Inflammatory macrophage treated with lipopolysaccharide for 4 hours (primary cell): ENCODE measurements around the gene FOXL1.
A peak's percentile ranks its signal among the peaks of the same experiment; 100 is the strongest.
"Not testable (repeated sequence)": the region's sequence is repeated elsewhere in the genome, so short reads cannot be mapped to it uniquely, and the experiment has no call there.

ENCODE experiments used
- DNase-seq: peaks from one replicate; pipeline ENCODE4 v3.0.0-alpha.2; 2020

The FOXL1 gene

DNA sequence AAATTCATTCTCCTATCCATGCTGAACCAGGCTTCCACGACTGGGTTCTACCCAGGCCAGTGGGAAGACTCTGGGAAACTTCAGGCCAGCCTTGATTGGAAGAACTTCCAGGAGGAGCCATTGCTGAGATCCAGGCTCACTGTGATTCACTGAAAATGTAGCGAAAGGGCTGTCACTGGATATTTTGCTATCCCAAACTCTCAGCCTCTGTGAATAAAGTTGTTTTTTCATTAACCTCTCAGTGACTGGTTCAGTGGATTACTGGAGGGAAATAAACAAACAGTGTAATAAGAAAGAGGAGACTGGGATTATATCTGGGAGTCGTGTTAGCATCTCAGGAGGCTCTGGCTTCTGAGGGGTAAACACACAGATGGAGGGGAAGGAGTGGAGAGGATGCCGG is 3.1 kb downstream of the FOXL1 start:
- DNase-seq = no peak

DNA sequence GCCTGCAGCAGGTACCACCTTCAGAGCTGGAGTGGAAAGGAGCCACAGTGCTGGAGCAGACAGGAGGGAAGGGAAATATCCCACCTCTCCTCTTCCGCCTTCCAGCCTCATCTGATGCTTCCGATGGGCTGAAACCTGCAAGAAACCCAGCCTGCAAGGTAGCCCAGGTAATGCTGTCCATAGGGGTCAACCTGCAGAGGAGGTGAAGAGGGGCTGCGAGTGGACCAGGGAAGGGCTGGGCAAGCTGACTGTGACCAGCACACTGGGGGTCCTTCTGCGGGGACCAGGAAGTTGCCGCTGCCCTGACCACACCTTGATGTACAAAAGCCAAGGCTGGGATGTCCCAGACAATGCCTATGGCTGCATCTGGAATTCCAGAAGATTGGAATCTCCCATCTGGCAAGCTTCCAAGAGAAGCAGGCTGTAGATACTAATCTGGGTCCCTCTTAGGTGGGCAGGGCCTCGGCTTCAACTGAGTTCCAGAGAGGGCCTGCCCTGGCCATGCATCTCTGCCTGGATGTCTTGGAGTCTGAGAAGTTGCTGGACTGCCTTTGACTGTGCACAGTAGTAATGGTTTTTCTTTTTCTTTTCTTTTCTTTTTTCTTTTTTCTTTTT is 5.8 kb downstream of the FOXL1 start:
- DNase-seq = no peak

DNA sequence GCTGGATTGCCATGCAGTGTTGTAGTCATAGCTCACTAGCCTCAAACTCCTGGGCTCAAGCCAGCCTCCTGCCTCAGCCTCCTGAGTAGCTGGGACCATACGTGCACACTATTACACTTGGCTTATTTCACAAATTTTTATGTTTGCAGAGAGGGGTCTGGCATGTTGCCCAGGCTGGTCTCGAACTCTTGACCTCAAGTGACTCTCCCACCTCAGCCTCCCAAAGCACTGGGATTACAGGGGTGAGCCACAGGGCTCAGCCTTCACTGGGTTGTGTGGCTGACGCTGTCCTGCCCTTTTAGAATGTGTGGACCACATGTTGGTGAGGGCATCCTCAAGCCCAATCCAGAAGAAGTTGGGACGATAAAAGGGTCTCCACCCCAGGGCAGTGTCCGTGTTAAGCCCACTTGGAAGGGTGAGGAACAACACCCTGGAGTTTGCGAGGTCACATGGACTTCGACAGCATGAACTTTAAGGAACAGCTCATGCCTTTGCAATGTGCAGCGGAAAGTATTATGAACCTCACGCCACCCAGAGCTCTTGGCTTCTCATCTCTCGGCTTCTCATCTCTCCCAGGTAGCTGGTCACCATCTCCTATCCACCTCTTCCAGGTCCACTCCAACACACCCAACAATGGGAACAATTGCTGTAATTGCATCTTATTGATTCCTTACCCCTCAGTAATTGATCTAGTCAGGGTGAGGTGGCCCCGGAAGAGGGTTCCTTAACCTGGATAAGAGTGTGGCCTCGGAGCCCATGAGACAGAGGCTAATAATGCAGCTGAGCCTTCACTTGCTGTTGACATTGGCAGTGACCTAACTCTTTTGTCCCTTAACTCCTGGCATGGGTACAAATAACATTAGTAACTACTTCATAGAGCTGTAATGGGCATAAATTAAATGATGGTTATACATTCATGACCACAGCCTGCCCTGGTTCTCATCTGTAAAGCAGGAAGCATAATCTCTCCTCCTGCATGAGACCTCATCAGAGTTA is 6.7 kb downstream of the FOXL1 start:
- no peak for DNase-seq

DNA sequence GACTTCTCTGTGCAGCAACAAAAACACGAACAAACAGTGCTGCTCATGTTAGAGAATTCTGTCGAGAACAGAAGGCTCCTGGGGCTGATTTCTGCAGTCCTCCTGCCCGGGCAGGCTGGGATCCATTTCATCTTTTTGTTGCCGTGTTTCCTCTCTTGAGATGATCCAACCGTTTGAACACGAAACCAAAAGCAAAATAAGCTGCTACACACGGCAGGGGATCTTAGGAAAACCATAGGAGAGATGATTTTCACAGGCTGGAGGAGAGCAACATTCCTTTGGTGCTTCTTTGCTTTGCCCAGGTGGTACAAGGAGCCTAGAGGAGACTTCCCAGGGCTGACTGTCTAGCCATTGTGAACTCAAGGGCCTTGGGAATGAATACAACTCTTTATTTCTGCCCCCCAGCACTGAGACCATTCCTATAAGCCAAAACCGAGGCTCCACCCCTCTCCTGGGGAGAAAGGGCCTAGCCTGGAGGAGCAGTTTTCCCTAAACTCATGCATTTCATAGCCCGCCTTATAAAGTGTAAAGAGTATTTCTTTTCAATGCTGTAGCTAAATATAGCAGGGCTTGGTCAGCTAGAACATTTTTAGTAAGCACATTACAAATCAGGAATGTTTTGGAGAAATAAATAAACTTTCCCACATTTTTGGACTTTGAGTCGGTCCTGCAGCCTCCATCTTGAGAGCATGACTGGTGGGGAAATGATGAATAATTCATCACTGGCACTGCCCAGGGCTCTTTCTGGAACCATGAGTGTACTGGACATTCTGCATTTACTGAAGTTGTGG is 7.7 kb downstream of the FOXL1 start:
- no peak for DNase-seq

DNA sequence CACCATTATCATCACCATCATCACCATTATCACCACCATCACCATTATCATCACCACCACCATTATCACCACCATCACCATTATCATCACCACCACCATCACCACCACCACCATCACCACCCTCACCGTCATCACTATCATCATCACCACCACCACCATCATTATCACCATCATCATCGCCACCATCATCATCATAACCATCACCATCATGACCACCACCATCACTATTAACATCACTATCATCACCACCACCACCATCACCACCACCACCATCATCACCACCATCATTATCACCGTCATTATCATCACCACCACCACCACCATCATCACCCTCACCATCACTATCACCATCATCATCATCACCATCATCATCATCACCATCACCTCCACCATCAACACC is 9.1 kb downstream of the FOXL1 start:
- no peak for DNase-seq

DNA sequence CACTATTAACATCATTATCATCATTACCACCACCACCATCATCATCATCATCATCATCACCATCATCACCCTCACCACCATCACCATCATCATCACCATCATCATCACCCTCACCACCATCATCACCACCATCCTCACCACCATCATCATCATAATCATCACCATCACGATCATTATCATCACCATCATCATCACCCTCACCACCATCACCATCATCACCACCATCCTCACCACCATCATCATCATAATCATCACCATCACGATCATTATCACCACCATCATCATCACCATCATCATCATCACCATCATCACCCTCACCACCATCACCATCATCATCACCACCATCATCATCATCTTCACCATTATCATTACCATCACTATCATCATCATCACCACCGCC is 9.6 kb downstream of the FOXL1 start:
- not testable (repeated sequence) for DNase-seq

DNA sequence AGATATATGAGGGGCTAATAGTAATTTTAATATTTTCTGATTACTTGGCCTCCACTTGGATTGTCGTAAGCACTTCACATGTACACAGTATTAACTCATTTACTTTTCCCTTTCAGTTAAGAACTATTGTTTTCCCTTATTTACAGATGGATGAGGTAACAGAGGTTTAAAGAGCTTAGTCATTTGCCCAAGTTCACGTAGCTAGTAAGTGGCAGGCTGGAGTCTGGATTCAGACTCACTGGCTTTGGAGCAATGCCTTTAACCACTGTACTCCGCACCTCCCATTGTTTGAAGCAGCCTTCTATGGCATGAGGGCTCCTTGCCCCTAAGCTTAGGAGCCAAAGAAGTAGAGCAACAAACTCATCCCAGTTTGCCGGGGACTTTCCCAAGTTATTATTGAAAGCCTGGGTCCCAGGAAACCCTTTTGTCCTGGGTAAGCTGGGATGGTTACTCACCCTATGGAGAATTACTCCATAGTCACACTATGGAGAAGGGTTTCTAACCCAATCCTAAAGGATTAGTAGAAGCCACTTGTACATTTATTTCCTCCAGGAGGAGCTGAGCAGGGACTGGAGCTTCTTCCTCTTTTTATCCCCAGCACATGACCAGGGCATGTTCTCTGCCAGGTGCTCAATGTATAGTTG is 12.3 kb downstream of the FOXL1 start:
- DNase-seq = no peak

DNA sequence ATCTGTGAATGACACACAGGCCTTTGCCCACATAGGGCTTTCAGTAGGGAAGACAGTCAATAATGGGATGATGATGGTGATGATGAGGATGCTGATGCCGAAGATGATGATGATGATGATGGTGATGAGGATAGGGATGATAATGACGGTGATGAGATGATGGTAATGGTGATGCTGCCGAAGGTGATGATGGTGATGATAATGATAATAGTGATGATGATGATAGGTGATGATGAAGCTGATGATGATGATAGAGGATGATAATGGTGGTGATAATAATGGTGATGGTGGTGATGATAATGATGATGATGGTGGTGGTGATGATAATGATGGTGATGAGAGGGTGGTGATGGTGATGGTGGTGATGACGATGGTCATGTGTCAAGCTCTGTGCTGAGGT is 12.9 kb downstream of the FOXL1 start:
- no peak for DNase-seq

DNA sequence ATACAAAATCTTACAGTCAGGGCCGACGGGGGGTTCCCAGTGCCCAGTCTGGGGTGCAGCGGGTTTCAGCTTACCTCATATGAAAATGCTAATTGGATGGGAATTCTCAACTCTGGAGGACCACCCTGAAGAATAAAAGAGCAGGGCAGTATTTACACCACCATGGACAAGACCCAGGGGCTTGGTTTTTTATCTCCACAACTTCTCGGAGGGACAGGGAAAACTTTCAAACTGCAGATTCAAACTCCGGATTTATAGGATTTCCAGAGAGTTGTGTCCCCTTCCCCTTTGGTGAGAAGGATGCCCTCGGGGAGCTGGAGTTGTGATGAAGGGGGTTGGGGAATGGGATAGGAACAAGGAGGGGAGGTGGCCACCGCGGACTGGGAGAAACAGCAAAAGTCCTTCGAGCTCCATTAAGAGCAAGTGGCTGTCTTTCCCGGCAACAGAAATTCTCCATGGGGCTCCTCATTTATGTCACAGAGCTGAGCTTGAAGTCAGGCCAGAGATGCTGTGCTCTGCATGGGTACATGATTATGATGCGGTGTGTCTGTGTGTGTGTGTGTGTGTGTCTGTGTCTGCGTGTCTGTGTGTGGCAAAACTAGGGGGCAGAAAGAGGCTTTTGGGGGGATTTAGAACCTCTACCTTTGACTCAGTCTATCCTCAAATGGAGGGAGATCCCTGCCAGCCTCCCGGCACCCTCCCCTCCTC is 15.7 kb downstream of the FOXL1 start:
- no peak for DNase-seq

DNA sequence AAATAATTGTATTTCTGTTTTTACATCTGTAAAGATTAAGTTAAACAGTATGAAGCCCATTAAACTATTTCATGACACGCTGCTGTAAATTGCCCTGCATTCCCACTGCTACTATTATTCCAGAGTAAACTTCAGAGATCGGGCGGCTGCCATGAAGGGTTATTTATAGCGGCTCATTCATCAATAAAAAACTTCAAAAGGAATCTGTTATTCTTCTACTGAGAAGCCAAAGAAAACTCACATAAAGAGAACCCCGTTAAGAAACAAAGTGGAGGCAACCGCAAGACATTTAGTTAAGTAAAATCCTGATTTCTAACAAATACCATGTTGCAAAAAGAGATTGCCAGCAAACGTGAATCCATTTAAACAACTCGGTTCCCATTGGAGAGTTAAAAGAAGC is 16.4 kb downstream of the FOXL1 start:
- DNase-seq = no peak

DNA sequence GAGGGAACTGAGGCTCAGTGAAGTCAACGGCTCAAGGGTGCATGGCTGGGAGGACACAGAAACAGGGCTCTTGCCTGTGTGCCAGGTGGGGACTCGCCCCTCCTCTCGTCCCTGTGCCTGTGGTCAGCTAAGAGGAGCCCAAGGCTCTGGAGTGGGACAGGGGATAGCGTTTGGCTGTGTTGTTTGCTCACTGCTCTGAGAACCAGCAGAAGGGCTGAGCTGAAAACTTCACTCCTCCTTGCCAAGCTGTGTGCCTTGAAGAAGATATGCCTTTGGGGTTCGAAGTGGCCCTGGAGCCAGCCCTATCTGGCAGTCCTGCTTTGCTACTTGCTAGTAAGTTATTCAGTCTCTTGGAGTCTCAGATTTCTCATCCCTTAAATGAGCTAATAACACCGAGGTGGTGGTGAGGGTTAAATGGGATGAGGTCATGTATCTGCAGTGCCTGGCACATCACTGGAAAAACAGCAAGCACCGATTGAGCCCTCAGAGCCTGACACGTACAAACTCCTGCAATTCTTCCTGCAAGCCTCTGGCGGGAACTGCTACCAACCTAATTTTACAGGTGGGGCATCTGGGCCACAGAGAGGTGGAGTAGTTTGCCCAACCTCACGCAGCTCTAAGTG is 17.7 kb downstream of the FOXL1 start:
- no peak for DNase-seq

DNA sequence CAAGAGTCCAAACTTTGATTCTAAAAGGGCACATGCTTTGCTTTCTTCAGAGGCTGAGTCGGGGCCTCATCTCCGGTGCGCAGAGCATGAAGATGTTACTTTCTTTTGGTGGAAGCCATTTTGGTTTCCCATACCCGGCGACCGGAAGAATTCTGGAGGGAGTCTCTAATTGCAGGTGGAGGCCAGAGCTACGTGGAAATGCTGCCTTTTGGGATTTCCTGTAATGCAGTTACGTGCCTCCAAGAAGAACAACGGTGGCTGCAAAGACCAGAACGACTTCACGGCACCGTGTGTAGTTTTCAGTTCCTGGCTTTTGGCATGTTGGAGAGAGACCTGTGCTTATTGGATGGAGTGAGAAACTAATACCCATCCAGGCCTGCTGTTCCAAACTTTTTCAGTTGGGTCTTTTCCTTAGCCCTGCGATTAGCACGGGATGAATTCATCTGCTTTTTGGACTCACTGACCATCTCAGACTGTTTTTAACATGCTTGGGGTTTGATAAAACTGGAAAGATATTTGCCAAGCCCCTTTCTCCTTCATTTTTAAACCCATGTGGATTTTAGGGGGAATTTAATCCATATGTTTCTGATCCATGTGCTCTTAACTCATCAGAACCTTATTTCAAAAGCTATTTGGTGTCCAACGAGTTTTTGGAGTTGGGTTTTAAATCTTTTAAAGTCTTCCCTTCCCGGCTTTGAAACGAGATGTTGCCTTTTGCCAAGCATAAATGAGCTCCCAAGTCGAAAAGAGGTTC is 19.0 kb downstream of the FOXL1 start:
- no peak for DNase-seq

DNA sequence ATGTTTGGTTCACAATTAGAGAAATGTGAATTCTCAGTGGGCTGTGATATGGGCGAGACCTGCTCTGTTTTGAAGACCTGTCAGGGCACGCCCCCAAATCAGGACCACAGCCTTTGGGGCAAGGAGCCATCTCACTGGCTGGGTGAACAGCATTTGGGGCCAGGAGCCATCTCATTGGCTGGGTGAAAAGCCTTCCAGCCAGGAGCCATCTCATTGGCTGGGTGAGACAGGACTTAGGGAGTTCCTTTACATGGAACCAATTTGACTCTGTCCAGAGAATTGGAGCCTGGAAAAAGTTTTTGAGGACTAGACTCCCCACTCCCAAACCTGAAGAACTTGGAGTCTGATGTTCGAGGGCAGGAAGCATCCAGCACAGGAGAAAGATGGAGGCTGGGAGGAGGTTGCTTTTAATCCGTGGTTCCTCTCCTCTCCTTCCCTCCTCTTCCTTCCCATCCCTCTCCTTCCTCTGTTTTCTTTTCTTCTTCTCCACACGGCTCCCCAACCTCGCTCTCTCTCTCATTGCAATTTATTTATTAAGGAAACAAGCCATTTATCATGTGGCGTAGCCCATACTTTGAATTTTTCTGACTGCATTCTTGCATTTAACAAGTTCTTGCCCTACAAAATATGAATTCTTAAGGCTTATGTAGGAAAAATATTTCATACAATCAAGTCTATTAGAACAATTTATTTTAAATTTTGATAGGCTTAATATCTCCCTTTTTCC is 19.7 kb downstream of the FOXL1 start:
- DNase-seq = no peak

DNA sequence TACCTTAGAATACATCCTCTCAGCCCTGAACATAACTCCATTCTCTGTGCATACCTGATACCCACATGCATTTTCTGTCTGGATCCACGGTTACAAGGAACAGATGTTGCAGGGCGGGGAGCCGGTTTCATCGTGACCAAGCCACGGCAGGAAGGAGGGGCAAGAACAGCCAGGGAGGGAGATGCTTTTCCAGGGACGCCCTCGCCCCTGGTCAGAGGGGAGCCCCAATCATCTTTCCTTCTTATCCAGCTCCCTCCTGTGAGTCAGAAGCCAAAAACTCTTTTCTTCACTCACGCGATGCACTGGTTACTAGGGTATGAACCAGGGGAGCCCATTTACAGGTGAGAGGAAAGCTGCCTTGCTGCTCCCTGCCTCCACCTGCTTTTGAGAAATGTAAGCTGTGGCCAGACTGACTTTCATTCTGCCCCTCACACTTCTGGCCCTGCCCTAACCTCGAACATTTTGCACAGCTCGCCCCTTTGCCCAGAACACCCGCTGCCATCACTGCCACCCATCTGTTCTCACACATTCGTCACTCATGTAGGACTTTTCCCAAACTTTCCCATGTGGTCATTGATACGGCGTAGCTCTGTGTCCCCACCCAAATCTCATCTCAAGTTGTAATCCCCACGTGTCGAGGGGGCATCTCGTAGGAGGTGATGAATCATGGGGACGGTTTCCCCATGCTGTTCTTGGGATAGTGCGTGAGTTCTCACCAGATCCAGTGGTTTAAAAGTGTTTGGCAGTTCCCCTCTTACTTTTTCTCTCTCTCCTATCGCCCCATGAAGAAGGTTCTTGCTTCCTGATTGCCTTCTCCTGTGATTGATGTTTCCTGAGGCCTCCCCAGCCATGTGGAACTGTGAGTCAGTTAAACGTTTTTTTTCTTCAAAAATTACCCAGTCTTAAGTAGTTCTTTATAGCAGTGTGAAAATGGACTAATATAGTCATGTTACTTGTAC is 20.5 kb downstream of the FOXL1 start:
- no peak for DNase-seq

DNA sequence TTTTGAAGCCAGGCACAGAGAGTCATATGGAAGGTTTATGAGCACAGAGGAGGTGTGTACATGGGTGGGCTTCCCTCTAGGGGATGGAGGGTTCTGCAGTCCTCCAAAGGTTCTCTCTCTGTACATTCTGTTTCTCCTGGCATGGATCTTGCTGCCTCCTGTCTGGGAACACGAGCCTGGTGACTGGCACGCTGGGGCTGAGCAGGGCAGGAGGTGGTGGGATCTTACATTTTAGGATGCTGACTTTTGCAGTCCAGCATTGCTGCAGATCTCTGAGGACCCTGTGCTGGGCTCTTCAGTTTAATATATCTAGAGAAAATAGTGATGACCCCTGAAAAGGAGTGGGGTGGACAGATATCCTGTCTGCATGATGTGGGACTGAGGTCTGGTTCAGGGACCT is 23.0 kb downstream of the FOXL1 start:
- DNase-seq = no peak

DNA sequence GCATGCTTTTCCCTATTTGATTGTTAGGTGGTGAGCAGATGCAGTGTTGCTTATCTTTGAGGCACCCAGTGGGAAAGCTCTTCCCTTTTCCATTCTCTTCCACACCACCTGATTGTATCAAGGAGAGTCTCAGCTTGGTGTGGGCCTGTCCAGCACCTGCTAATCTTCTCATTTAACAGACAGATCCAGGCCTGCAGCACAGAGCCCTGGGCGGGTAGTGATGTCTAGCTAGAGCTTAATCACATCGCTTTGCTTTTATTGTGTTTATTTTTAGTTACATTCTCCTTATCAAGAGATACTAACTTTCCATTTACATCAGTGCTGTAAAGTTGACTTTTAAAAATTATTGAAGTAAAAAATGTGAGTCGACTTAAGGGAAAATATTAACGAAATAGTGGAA is 24.2 kb downstream of the FOXL1 start:
- DNase-seq = no peak

DNA sequence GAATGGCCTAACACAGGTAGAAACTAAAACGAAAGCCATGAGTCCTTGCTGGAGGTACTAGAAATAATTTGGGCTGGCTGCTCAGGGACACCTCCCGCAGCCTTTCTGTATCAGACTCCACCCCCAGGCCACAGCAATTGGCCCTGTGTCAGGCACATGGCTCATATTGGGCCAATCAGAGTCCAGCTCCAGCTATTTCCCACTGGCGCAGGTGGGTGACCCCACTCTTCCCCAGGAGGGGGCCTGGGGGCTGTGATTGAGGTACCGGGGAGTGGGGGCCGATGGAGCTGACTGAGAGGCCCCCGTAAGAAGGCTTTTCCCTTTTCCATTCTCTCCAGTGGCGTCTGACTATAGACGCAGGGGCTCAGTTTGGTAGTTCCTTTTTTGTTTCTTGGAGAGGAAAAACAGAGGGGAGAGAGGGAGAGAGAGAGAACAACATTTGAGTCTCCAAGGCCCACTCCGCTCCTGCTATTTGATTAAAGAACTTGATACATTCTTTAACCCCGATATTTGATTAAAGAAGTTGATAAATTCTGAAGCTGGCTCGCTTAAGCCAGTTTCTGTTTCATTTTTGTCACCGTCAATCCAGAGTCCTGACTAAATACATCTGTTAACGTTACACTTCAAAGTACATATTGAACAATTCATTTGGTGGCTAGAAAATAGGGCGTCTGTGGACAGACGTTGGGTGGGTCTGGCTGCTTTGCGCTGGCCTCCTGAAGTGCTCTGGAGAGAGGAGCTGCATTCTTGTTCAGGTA is 26.3 kb downstream of the FOXL1 start:
- peak; percentile 2 for DNase-seq

DNA sequence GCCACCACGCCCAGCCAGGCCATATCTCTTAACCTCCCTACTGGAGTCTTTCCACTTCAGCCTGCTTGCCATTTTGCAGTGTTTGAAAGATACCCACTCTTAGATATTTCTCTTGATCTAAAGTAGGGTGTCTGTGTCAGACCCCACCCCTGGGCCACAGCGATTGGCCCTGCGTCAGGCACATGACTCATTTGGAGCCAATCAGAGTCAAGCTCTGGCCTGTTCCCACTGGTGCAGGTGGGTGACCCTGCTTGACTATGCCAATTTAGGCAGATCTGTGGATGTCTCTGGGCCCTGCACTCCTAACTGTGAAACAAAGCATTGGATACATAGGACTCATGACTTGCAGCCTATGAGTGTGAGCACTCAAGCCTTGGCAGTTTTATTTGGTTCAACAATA is 27.6 kb downstream of the FOXL1 start:
- no peak for DNase-seq
